NOMO-1 treated with DMSO at 0.1 percent for 48 hours (cell line): Measurements from ENCODE around the gene ZNF586.
"Not testable (repeated sequence)": the region's sequence is repeated elsewhere in the genome, so short reads cannot be mapped to it uniquely, and the experiment has no call there.

Source experiments
- DNase-seq: peaks from one replicate; lab custom pipeline; 2025; ENCODE audit not compliant: unreplicated experiment; lab: John Stamatoyannopoulos, UW

Gene ZNF586

GRCh38 chr19:57821501-57821900 lies 52.0 kb downstream of the ZNF586 start:
- not testable (repeated sequence) for DNase-seq

DNA sequence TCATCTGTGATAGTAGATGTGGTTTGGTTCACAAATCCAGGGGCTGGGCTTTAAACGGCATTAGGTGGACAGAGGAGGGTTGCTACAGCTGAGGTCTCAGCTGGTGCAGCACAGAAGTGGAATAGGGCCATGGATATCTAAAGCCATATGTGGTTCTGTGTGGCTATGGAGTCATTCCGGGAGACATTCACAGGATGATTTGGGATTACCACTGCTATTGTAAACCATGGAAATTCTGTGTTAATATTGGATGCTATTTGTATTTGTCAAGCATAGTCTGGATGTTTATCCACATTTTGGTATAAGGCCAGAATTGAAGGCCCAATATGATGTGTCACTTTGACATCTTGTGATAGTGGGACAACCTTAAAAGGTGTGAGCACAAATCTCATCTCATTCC lies 53.7 kb downstream of the ZNF586 start:
- DNase-seq, result not testable (repeated sequence)

- not testable (repeated sequence) for DNase-seq
These were observed 54.1 kb downstream of the ZNF586 start for GRCh38 chr19:57823608-57824007.

- DNase-seq, result no peak
These were observed 56.0 kb downstream of the ZNF586 start for GRCh38 chr19:57825511-57825910.

DNA sequence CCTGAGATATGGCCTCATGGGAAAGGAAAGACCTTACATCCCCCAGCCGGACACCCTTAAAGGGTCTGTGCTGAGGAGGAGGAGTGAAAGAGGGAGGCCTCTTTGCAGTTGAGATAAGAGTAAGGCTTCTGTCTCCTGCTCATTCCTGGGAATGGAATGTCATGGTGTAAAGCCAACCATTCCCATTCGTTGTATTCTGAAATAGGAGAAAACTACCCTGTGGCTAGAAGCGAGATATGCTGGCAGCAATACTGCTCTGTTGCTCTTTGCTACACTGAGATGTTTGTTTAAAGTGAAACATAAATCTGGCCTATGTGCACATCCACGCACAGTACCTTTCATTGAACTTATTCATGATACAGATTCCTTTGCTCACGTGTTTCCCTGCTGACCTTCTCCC lies 59.8 kb downstream of the ZNF586 start:
- no peak for DNase-seq

GRCh38 chr19:57830071-57830602 lies 60.7 kb downstream of the ZNF586 start, which contains the start of gene ZNF587B:
Gene ZNF587B (plus strand): TSS chr19:57830299. CDS start chr19:57830529, 230 bp downstream.
- DNase-seq, result no peak
